Stimulated activated memory B cell treated with anti-CD40 and anti-IgM and Interleukin-4, amounts not matched to agents 10 μg/mL and 1 μg/mL and 100 μg/mL, for 72 hours (primary cell): ENCODE measurements around the gene MRPS35.

Experiments
- ATAC-seq: fragments of 150-1000 bp; cut with Tn5 transposase; 2 replicates; pipeline ENCODE4 v1.10.0; 2021
- H3K27ac Mint-ChIP-seq: one replicate; pipeline ENCODE4 v1.8.0; 2022; ENCODE audit warnings: mild to moderate bottlenecking, mixed read lengths
- H3K27me3 Mint-ChIP-seq: one replicate; pipeline ENCODE4 v1.8.0; 2022; ENCODE audit warnings: mixed read lengths
- H3K36me3 Mint-ChIP-seq: one replicate; pipeline ENCODE4 v1.8.0; 2022; ENCODE audit warnings: mixed read lengths
- H3K4me1 Mint-ChIP-seq: one replicate; pipeline ENCODE4 v1.8.0; 2022; ENCODE audit warnings: mixed read lengths
- H3K4me3 Mint-ChIP-seq: one replicate; pipeline ENCODE4 v1.8.0; 2022; ENCODE audit warnings: mild to moderate bottlenecking, moderate library complexity, mixed read lengths
- H3K9me3 Mint-ChIP-seq: one replicate; pipeline ENCODE4 v1.8.0; 2022; ENCODE audit warnings: mixed read lengths

MRPS35 gene

GRCh38 chr12:27802936-27803335, 92.3 kb downstream of the MRPS35 start:
- peaks cover 6% of the 10 kb centered on the region for H3K27me3 Mint-ChIP-seq
- H3K27ac Mint-ChIP-seq, result no peak overlapping the region
- H3K9me3 Mint-ChIP-seq, result no peaks in the 10 kb centered on the region
- peaks cover under 1% of the 10 kb centered on the region for H3K36me3 Mint-ChIP-seq
- H3K4me3 Mint-ChIP-seq, result no peak overlapping the region
- peaks cover 4% of the 10 kb centered on the region for H3K4me1 Mint-ChIP-seq
- ATAC-seq, result no peak

- H3K4me1 Mint-ChIP-seq, result peaks cover 4% of the 10 kb centered on the region
- no peaks in the 10 kb centered on the region for H3K9me3 Mint-ChIP-seq
- peaks cover 13% of the 10 kb centered on the region for H3K27me3 Mint-ChIP-seq
Observed at GRCh38 chr12:27805238-27805637, 94.6 kb downstream of the MRPS35 start.

More at GRCh38 chr12:27805238-27805637, 94.6 kb downstream of the MRPS35 start:
- Mint-ChIP-seq H3K4me3 (no peak overlapping the region), H3K36me3 (no peaks in the 10 kb centered on the region), H3K27ac (no peak overlapping the region)
- no peak for ATAC-seq
